ENCODE data around the gene PEX6.

Gene PEX6

GRCh38 chr6:42971746-42972327, 7.1 kb downstream of the PEX6 start:
- DNase-seq (ENCODE audit: low read depth), result no peak
- TF ChIP-seq CTCF (IDR thresholded peaks at IDR 0.05; ENCODE audit: control insufficient read depth, extremely low read depth, insufficient read depth), result no peak

GRCh38 chr6:42970871-42971612, 7.9 kb downstream of the PEX6 start:
- H3K4me3 ChIP-seq (ENCODE audit: low read depth, low read length), result no peak overlapping the region
- TF ChIP-seq CTCF (IDR thresholded peaks at IDR 0.05; ENCODE audit: control insufficient read depth, extremely low read depth, insufficient read depth), result no peak
- DNase-seq (ENCODE audit: low read depth), result no peak

More at GRCh38 chr6:42971746-42972327, 7.1 kb downstream of the PEX6 start:
- H3K4me3 ChIP-seq (ENCODE audit: low read depth, low read length), result no peak overlapping the region

- TF ChIP-seq CTCF (IDR thresholded peaks at IDR 0.05; ENCODE audit: control insufficient read depth, extremely low read depth, insufficient read depth), result no peak
- DNase-seq (ENCODE audit: low read depth), result no peak
- no peak overlapping the region for H3K4me3 ChIP-seq (ENCODE audit: low read depth, low read length)
Measured at GRCh38 chr6:42969934-42970333, 9.0 kb downstream of the PEX6 start.

GRCh38 chr6:42969431-42969830, 9.6 kb downstream of the PEX6 start:
- no peak for TF ChIP-seq CTCF (IDR thresholded peaks at IDR 0.05; ENCODE audit: control insufficient read depth, extremely low read depth, insufficient read depth)
- H3K4me3 ChIP-seq (ENCODE audit: low read depth, low read length), result no peak overlapping the region
- no peak for DNase-seq (ENCODE audit: low read depth)

- no peak for TF ChIP-seq CTCF (IDR thresholded peaks at IDR 0.05; ENCODE audit: control insufficient read depth, extremely low read depth, insufficient read depth)
- DNase-seq (ENCODE audit: low read depth), result no peak
- H3K4me3 ChIP-seq (ENCODE audit: low read depth, low read length), result no peak overlapping the region
Measured at GRCh38 chr6:42968783-42969182, 10.2 kb downstream of the PEX6 start.

- no peak for TF ChIP-seq CTCF (IDR thresholded peaks at IDR 0.05; ENCODE audit: control insufficient read depth, extremely low read depth, insufficient read depth)
- no peak overlapping the region for H3K4me3 ChIP-seq (ENCODE audit: low read depth, low read length)
- no peak for DNase-seq (ENCODE audit: low read depth)
Measured at GRCh38 chr6:42968126-42968701, 10.8 kb downstream of the PEX6 start.
